Right ventricle myocardium superior (tissue), 1 donor: ENCODE measurements around the gene NRXN3. TPM values are rescaled to one million over a fixed set of nuclear protein-coding genes. Genes with fewer than 3 reads are reported as not detected.

Source experiments
- ATAC-seq: fragments of 200-7000 bp; cut with Tn5 transposase; one replicate; pipeline ENCODE4 v1.9.1; 2020; ENCODE audit warnings: mild to moderate bottlenecking; ENCODE audit not compliant: poor library complexity
- DNase-seq: peaks from one replicate; pipeline ENCODE4 v3.0.0-alpha.2; 2020
- intact Hi-C: fragments of 100-400 bp; cut with DNase I; formaldehyde crosslinking; loops from one replicate; pipeline ENCODE4 v1.11.2; 2022
- total RNA-seq: library from RNA; stranded (reverse); fragmentation: NEBNext Ultra II Directional; extraction: Animal tissue kit (Norgen Biotek cat#: 25700); gene quantifications from one replicate; pipeline ENCODE4 v1.2.1, GENCODE V29; 2021
- donor health status: DM: no; HTN: yes; CAD: no; lungs with severe emphysema.

NRXN3 gene
- total RNA-seq, 1 donor from 2014 or later: 1.3 TPM

DNA sequence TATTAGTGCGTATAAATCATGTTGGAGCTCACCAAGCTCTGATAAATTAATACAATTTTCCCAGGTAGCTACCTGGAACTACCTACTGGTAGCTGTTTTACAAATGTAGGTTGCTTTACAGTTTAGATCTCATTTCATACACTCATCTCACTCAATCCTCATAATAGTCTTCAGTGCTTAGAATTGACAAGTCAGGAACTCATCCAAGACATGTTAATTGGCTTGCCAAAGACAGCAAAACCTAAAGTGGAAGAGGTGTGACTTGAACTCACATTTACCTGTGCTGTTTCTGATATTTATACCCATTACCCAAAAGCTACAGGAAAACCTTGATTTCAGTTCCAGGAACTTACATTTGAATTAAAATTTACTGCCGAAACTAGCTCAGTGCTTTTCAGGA is 1744.4 kb downstream of the NRXN3 start:
- no peak for DNase-seq
- ATAC-seq: no peak
- intact Hi-C loops: no loop called here

DNA sequence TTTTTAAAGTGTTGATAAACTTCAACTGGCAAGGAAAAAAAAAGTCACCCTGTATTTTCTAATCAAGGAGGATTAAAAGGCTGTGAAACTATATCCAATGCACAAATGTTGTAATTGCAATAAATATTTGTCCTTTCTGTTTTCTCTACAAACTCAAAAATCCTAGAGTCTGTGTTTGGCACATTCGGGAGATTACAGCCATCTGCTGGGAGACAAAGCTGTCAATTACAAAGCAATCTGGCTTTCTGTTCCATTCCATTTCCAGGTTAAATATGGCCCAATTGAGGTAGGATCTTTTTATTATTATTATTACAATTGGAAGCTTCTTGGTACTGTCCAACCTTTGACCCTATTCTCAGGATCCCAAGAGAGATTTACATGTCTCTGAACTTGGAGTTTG is 1745.2 kb downstream of the NRXN3 start:
- intact Hi-C loops: no loop called here
- DNase-seq: no peak
- ATAC-seq: no peak

DNA sequence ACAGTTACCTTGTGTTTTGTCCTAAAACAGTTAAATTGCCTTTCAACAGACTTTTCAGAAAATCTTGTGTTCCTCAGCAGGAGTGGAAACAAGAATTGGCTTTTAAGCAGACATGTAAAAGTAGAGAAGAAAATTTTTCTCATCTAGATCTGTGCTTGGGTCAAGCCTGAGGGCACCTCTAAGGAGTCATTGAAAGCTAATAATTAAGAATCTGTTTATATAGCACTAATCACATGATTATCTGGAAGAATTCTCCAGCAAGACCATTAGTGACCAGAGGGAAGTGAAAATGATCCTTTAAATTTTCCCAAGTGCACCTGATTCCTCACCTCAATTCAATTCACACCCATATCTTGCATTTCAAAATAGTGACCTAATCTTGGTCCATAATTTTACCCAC is 1746.1 kb downstream of the NRXN3 start:
- DNase-seq (no peak), ATAC-seq (no peak)
- intact Hi-C loops: no loop called here

DNA sequence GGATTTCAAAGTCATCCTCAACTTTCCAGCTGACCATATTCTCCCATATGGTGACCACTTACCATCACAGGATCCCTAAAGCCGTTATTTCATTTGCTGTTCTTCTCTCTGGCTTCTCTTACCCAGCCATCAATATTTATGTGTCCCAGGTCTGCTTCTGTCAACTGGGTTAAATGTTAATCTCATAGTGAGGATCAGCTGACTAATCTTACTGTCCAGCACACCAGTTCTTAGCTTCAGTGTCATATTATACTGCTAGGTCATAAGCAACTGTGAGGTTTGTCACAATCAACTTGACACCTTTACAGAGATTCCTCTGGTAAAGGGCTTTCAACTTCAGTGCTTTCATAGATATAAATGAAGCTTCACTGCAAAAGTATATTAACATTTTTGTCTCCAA is 1746.7 kb downstream of the NRXN3 start:
- intact Hi-C loops: no loop called here
- ATAC-seq (no peak), DNase-seq (no peak)
